Transverse colon (tissue), 4 donors: Measurements from ENCODE around the gene CCDC110. TPM values are rescaled to one million over a fixed set of nuclear protein-coding genes. Genes with fewer than 3 reads are reported as not detected.

Experiments used
- DNase-seq: peaks from one replicate; pipeline ENCODE4 v3.0.0-alpha.2; 2019
- H3K27ac ChIP-seq, 4 donors: fragments of 200-600 bp; sonication (generic); 2 replicates each; pipeline ENCODE4 v1.5.1; 2016 to 2018; ENCODE audit warnings: inconsistent platforms in 4 of 4
- H3K27me3 ChIP-seq: fragments of 200-600 bp; sonication (generic); 2 replicates; pipeline ENCODE4 v1.5.1; 2017; ENCODE audit warnings: inconsistent platforms
- H3K36me3 ChIP-seq, 4 donors: fragments of 200-600 bp; sonication (generic); 2 replicates each; pipeline ENCODE4 v1.5.1; 2017 to 2019; ENCODE audit warnings: inconsistent platforms in 4 of 4
- H3K4me1 ChIP-seq, 4 donors: fragments of 200-600 bp; sonication (generic); 2 replicates each; pipeline ENCODE4 v1.5.1; 2017 to 2020; ENCODE audit warnings: inconsistent platforms in 4 of 4
- H3K4me3 ChIP-seq, 4 donors: fragments of 200-600 bp; sonication (generic); 1 replicate in 1 of 4; 2 replicates in 3 of 4; pipeline versions ENCODE4 v1.5.1 to v1.6.1; 2017 to 2019; ENCODE audit warnings: inconsistent platforms in 4 of 4
- H3K9me3 ChIP-seq, 2 donors: fragments of 200-600 bp; sonication (generic); 2 replicates each; pipeline ENCODE4 v1.5.1; 2017 to 2019; ENCODE audit warnings: inconsistent platforms in 2 of 2
- CTCF ChIP-seq, 5 experiments: fragments of 200-600 bp in 3 of 5; fragments of 450-650 bp in 2 of 5; sonication (generic) in 3 of 5; IDR thresholded peaks; 1 replicate in 2 of 5; 2 replicates in 3 of 5; pipeline ENCODE4 v1.5.1; 2016 to 2017; ENCODE audit warnings: antibody characterized with exemption in 5 of 5, inconsistent platforms in 3 of 5, mild to moderate bottlenecking in 2 of 5, moderate library complexity in 1 of 5
- EP300 ChIP-seq: sonication (generic); formaldehyde crosslinking; IDR thresholded peaks from one replicate; pipeline ENCODE4 v1.6.1; 2017; ENCODE audit warnings: antibody characterized with exemption, low read depth
- POLR2A ChIP-seq: fragments of 450-650 bp; IDR thresholded peaks from one replicate; pipeline ENCODE4 v1.6.1; 2016; ENCODE audit warnings: antibody characterized with exemption, mild to moderate bottlenecking, moderate library complexity
- POLR2AphosphoS5 ChIP-seq, 3 donors: sonication (generic); formaldehyde crosslinking; IDR thresholded peaks; one replicate each; pipeline ENCODE4 v1.6.1; 2016; ENCODE audit warnings: antibody characterized with exemption in 3 of 3
- WGBS, 2 donors: methylation state at CpG; one replicate each; pipeline ENCODE4 v1.1.5; 2018; ENCODE audit warnings: low coverage in 1 of 2; 5-methylcytosine and 5-hydroxymethylcytosine counted together
- in situ Hi-C, 4 donors: fragments of 200-750 bp; cut with MboI; loops; one replicate each; pipeline versions ENCODE4 v1.15.0 to v1.15.1; 2017; ENCODE audit warnings: low sequenced_read_pairs in 3 of 4, low pct_ligation_motif_present in 1 of 4, low pct_unique_long_range_greater_than_20kb in 1 of 4
- intact Hi-C: fragments of 100-400 bp; cut with DNase I; formaldehyde crosslinking; loops from one replicate; pipeline ENCODE4 v1.15.1; 2023; ENCODE audit warnings: low total_unique reads
- total RNA-seq, 4 donors: library from RNA; depleted of rRNA; stranded (reverse); fragments of >200 nt; gene quantifications; one replicate each; pipeline ENCODE4 v1.1.0, GENCODE V29; 2016

Gene CCDC110
- total RNA-seq, 4 donors from 2014 or later, result 2.5 to 3.0 TPM; not detected in 2

GRCh38 chr4:185467101-185467500 is 4.4 kb downstream of the CCDC110 start:
- no peaks in the 10 kb centered on the region for H3K36me3 ChIP-seq
- H3K4me3 ChIP-seq, result no peak overlapping the region
- H3K27ac ChIP-seq, result no peak overlapping the region
- H3K27me3 ChIP-seq, result no peaks in the 10 kb centered on the region
- in situ Hi-C loops, result no loop called here
- no peaks in the 10 kb centered on the region for H3K9me3 ChIP-seq
- DNase-seq, result no peak
- intact Hi-C loops, result loop anchor here (5.0 kb wide), 1 partner anchor 1165 kb away; no protein-coding TSS in a partner anchor
- no peak for TF ChIP-seq POLR2AphosphoS5 (IDR thresholded peaks at IDR 0.05)
- peaks cover 0 to 10% (median 7%) of the 10 kb centered on the region in 4 donors for H3K4me1 ChIP-seq
- 77 to 88% methylated on average over 3 to 4 of the region's 4 CpGs for WGBS, 2 donors

GRCh38 chr4:185465707-185466106 is 5.8 kb downstream of the CCDC110 start:
- intact Hi-C loops, result loop anchor here (5.0 kb wide), 1 partner anchor 1167 kb away; no protein-coding TSS in a partner anchor
- TF ChIP-seq EP300, result no peak
- TF ChIP-seq POLR2AphosphoS5 (IDR thresholded peaks at IDR 0.05), result no peak
- TF ChIP-seq POLR2A, result no peak
- no peak for TF ChIP-seq CTCF (IDR thresholded peaks at IDR 0.05)
- Histone ChIP-seq H3K4me3 (no peak overlapping the region), H3K27ac (no peak overlapping the region), H3K36me3 (no peaks in the 10 kb centered on the region), H3K4me1 (peaks cover 0 to 6% (median 1%) of the 10 kb centered on the region in 4 donors), H3K9me3 (no peaks in the 10 kb centered on the region), H3K27me3 (no peaks in the 10 kb centered on the region)
- 66 to 86% methylated on average over 2 to 3 of the region's 3 CpGs for WGBS, 2 donors
- in situ Hi-C loops, result no loop called here
- DNase-seq, result no peak

- in situ Hi-C loops, result no loop called here
These were observed 6.6 kb downstream of the CCDC110 start for GRCh38 chr4:185464887-185465286.

GRCh38 chr4:185464183-185464582 is 7.3 kb downstream of the CCDC110 start:
- DNase-seq, result no peak
- WGBS, 2 donors, result 60% methylated on average over 6 of the region's 6 CpGs; no CpG with 5 or more reads in 1 of the 2 donors
- H3K27ac ChIP-seq, result no peak overlapping the region
- intact Hi-C loops (no loop called here), in situ Hi-C loops (no loop called here)
- no peaks in the 10 kb centered on the region for H3K4me1 ChIP-seq
- H3K36me3 ChIP-seq, result no peaks in the 10 kb centered on the region
- H3K9me3 ChIP-seq, result no peaks in the 10 kb centered on the region
- H3K27me3 ChIP-seq, result no peaks in the 10 kb centered on the region
- no peak overlapping the region for H3K4me3 ChIP-seq
- no peak for TF ChIP-seq POLR2AphosphoS5 (IDR thresholded peaks at IDR 0.05)
- TF ChIP-seq EP300, result no peak
- no peak for TF ChIP-seq POLR2A
- TF ChIP-seq CTCF (IDR thresholded peaks at IDR 0.05), result no peak

More at GRCh38 chr4:185464887-185465286, 6.6 kb downstream of the CCDC110 start:
- Histone ChIP-seq H3K4me3 (no peak overlapping the region), H3K36me3 (no peaks in the 10 kb centered on the region), H3K27ac (no peak overlapping the region), H3K4me1 (peaks cover 0 to under 1% (median 0%) of the 10 kb centered on the region in 4 donors), H3K9me3 (no peaks in the 10 kb centered on the region), H3K27me3 (no peaks in the 10 kb centered on the region)
- no peak for DNase-seq
- WGBS, 2 donors, result 0% methylated on average over 1 of the region's 1 CpG
- TF ChIP-seq POLR2AphosphoS5 (IDR thresholded peaks at IDR 0.05) (no peak), CTCF (IDR thresholded peaks at IDR 0.05) (no peak), EP300 (no peak), POLR2A (no peak)
- intact Hi-C loops, result loop anchor here (5.0 kb wide), 1 partner anchor 1167 kb away; no protein-coding TSS in a partner anchor

GRCh38 chr4:185463541-185463940 is 8.0 kb downstream of the CCDC110 start:
- intact Hi-C loops, result no loop called here
- no peak for TF ChIP-seq CTCF (IDR thresholded peaks at IDR 0.05)
- TF ChIP-seq POLR2AphosphoS5 (IDR thresholded peaks at IDR 0.05), result no peak
- no peak for TF ChIP-seq POLR2A
- TF ChIP-seq EP300, result no peak
- no peaks in the 10 kb centered on the region for H3K9me3 ChIP-seq
- H3K36me3 ChIP-seq, result no peaks in the 10 kb centered on the region
- H3K27ac ChIP-seq, result no peak overlapping the region
- H3K27me3 ChIP-seq, result no peaks in the 10 kb centered on the region
- 95 to 100% methylated on average over 2 to 6 of the region's 6 CpGs for WGBS, 2 donors
- in situ Hi-C loops, result no loop called here
- H3K4me1 ChIP-seq, result no peaks in the 10 kb centered on the region
- H3K4me3 ChIP-seq, result no peak overlapping the region
- DNase-seq, result no peak
